ENCODE data around the gene DENND2A. TPM values are rescaled to one million over a fixed set of nuclear protein-coding genes. Genes with fewer than 3 reads are reported as not detected.

Gene DENND2A
- total and polyA plus RNA-seq, 2 of the 4 experiments (the other 2 are of a cell fraction): 7.5 to 10.3 TPM

DNA sequence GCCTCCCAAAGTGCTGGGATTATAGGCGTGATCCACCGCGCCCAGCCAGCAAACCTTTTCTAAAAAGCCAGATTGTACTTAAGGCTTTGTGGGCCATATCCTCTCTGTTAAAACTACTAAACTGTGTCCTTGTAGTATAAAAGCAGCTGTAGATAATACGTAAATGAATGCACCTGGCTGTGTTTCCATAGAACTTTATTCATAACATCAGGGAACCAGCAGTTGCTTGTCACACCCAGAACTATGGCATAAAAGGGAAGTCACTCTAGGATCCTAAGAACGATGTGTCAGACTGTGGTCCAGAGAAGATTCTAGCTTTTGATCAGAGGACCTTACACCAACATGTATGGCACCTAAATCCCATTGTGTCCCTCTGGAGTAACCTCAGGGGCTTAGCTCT, 63.0 kb downstream of the DENND2A start:
- 100% methylated on average over 4 of the region's 5 CpGs; no CpG with 5 or more reads in 1 of the 2 experiments for WGBS, 2 experiments (ENCODE audit: extremely low coverage in 2 of 2, insufficient read length in 1 of 2)
- Histone ChIP-seq H3K14ac (replicated peaks; ENCODE audit: low read depth, low read length) (no peak overlapping the region), H2BK5ac (ENCODE audit: low read depth, low read length, poor library complexity, severe bottlenecking) (no peak overlapping the region), H3K9me1 (ENCODE audit: insufficient read depth, low read length) (no peaks in the 10 kb centered on the region), H2AK9ac (replicated peaks; ENCODE audit: low read depth, low read length, poor library complexity) (no peak overlapping the region), H4K91ac (ENCODE audit: insufficient read depth, low read depth, low read length) (no peak overlapping the region), H3K23ac (ENCODE audit: low read depth, low read length) (no peak overlapping the region), H2AFZ (replicated peaks; ENCODE audit: low read length, poor library complexity) (no peak overlapping the region), H2BK20ac (ENCODE audit: low read depth, low read length) (no peak overlapping the region), H2BK120ac (ENCODE audit: low read depth, low read length) (no peak overlapping the region), H4K8ac (ENCODE audit: low read depth in 2 of 2, low read length in 2 of 2) (no peak overlapping the region), H2AK5ac (ENCODE audit: low read depth, low read length) (no peak overlapping the region), H3K18ac (ENCODE audit: low read depth, low read length) (no peak overlapping the region), H3K27me3 (ENCODE audit: control insufficient read depth, insufficient read depth, low read length) (no peaks in the 10 kb centered on the region), H4K20me1 (ENCODE audit: insufficient read depth, low read length) (no peaks in the 10 kb centered on the region; the same call in 1 of the 2 replicates), H3K9ac (ENCODE audit: low read depth, low read length) (no peak overlapping the region), H3K4me2 (ENCODE audit: low read depth, low read length) (no peak overlapping the region), H3K27ac (ENCODE audit: insufficient read depth, low read length) (no peak overlapping the region), H3K36me3 (ENCODE audit: control insufficient read depth, insufficient read depth, low read length) (peaks cover 51% of the 10 kb centered on the region), H3K9me3 (ENCODE audit: control insufficient read depth, insufficient read depth, low read length) (no peaks in the 10 kb centered on the region), H3K4me3 (ENCODE audit: insufficient read depth, low read depth, low read length) (no peak overlapping the region), H2BK15ac (ENCODE audit: low read depth, low read length) (no peak overlapping the region), H3K4me1 (ENCODE audit: control insufficient read depth, insufficient read depth, low read length) (no peaks in the 10 kb centered on the region), H3K79me1 (ENCODE audit: low read depth in 1 of 2, low read length in 2 of 2) (no peaks in the 10 kb centered on the region), H4K5ac (ENCODE audit: low read depth, low read length) (no peak overlapping the region), H3K56ac (ENCODE audit: extremely low read depth, insufficient read depth, low read length) (no peak overlapping the region), H3K4ac (ENCODE audit: low read depth, low read length) (no peak overlapping the region)
- DNase-seq (no peak), ATAC-seq (ENCODE audit: low read depth) (no peak)
- in situ Hi-C loops (cut with MboI; ENCODE audit: low sequenced_read_pairs): no loop called here
- intact Hi-C loops (cut with micrococcal nuclease): no loop called here
- dilution Hi-C loops (cut with HindIII; ENCODE audit: low sequenced_read_pairs, unreplicated experiment): no loop called here
- no TSS peak for BruUV-seq (replicated peaks)
- POLR2A ChIA-PET (ENCODE audit: unreplicated experiment): no interaction called here
- TF ChIP-seq RFX5 (IDR thresholded peaks at IDR 0.05; ENCODE audit: low read depth, low read length) (no peak), NFE2L2 (IDR thresholded peaks at IDR 0.05; ENCODE audit: low read depth, low read length) (no peak), SMC3 (IDR thresholded peaks at IDR 0.05; ENCODE audit: low read depth, low read length) (no peak), MXI1 (IDR thresholded peaks at IDR 0.05; ENCODE audit: borderline replicate concordance, low read depth, low read length) (no peak), CEBPB (IDR thresholded peaks at IDR 0.05; ENCODE audit: low read depth, low read length) (no peak), POLR2A (IDR thresholded peaks at IDR 0.05; ENCODE audit: low read depth, low read length) (no peak), BHLHE40 (IDR thresholded peaks at IDR 0.05; ENCODE audit: low read depth, low read length) (no peak), RAD21 (IDR thresholded peaks at IDR 0.05; ENCODE audit: low read length) (no peak), FOS (IDR thresholded peaks at IDR 0.05; ENCODE audit: low read depth, low read length) (no peak), MAZ (IDR thresholded peaks at IDR 0.05; ENCODE audit: borderline replicate concordance, low read depth, low read length) (no peak), RCOR1 (IDR thresholded peaks at IDR 0.05; ENCODE audit: insufficient replicate concordance, low read length) (no peak), MAFK (IDR thresholded peaks at IDR 0.05; ENCODE audit: low read depth, low read length) (no peak), CHD1 (IDR thresholded peaks at IDR 0.05; ENCODE audit: low read depth, low read length) (no peak)
- TF ChIP-seq, protein P1, sequence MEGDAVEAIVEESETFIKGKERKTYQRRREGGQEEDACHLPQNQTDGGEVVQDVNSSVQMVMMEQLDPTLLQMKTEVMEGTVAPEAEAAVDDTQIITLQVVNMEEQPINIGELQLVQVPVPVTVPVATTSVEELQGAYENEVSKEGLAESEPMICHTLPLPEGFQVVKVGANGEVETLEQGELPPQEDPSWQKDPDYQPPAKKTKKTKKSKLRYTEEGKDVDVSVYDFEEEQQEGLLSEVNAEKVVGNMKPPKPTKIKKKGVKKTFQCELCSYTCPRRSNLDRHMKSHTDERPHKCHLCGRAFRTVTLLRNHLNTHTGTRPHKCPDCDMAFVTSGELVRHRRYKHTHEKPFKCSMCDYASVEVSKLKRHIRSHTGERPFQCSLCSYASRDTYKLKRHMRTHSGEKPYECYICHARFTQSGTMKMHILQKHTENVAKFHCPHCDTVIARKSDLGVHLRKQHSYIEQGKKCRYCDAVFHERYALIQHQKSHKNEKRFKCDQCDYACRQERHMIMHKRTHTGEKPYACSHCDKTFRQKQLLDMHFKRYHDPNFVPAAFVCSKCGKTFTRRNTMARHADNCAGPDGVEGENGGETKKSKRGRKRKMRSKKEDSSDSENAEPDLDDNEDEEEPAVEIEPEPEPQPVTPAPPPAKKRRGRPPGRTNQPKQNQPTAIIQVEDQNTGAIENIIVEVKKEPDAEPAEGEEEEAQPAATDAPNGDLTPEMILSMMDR (conservative IDR thresholded peaks at IDR 0.05; ENCODE audit: low read depth, low read length): no peak
- TF ChIP-seq, protein P2, sequence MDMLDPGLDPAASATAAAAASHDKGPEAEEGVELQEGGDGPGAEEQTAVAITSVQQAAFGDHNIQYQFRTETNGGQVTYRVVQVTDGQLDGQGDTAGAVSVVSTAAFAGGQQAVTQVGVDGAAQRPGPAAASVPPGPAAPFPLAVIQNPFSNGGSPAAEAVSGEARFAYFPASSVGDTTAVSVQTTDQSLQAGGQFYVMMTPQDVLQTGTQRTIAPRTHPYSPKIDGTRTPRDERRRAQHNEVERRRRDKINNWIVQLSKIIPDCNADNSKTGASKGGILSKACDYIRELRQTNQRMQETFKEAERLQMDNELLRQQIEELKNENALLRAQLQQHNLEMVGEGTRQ (IDR thresholded peaks at IDR 0.05; ENCODE audit: low read depth, low read length): no peak
- TF ChIP-seq, protein P3, sequence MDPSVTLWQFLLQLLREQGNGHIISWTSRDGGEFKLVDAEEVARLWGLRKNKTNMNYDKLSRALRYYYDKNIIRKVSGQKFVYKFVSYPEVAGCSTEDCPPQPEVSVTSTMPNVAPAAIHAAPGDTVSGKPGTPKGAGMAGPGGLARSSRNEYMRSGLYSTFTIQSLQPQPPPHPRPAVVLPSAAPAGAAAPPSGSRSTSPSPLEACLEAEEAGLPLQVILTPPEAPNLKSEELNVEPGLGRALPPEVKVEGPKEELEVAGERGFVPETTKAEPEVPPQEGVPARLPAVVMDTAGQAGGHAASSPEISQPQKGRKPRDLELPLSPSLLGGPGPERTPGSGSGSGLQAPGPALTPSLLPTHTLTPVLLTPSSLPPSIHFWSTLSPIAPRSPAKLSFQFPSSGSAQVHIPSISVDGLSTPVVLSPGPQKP (IDR thresholded peaks at IDR 0.05; ENCODE audit: borderline replicate concordance, low read depth, low read length): no peak
- CTCF ChIA-PET: no interaction called here

All from IMR-90 (cell line).